IPS DF 19.7 (cell line): Measurements from ENCODE around the gene PSMC5.
"Not testable (repeated sequence)": the region's sequence is repeated elsewhere in the genome, so short reads cannot be mapped to it uniquely, and the experiment has no call there.

ENCODE experiments used
- DNase-seq: peaks from one replicate; pipeline ENCODE4 v3.0.0-alpha.2; 2013; ENCODE audit warnings: low read depth, low spot score

PSMC5 gene

DNA sequence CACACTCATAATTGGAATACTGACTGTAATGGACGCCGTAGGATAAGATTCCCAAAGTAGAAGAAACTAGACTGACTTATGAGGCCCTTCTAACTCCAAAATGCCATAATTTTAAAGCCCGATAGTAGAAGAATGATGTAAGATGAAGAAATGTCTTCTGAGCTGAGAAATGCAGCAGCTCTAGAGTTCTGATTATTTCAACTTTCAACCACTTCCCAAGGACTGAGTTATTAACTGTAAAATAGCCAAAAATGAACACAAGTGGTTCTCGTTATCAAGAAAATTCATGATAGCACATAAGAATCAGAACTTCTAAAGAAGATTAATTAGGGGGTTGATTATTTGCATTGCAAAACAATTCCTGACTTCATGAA, 43.0 kb downstream of the PSMC5 start:
- DNase-seq: not testable (repeated sequence)

DNA sequence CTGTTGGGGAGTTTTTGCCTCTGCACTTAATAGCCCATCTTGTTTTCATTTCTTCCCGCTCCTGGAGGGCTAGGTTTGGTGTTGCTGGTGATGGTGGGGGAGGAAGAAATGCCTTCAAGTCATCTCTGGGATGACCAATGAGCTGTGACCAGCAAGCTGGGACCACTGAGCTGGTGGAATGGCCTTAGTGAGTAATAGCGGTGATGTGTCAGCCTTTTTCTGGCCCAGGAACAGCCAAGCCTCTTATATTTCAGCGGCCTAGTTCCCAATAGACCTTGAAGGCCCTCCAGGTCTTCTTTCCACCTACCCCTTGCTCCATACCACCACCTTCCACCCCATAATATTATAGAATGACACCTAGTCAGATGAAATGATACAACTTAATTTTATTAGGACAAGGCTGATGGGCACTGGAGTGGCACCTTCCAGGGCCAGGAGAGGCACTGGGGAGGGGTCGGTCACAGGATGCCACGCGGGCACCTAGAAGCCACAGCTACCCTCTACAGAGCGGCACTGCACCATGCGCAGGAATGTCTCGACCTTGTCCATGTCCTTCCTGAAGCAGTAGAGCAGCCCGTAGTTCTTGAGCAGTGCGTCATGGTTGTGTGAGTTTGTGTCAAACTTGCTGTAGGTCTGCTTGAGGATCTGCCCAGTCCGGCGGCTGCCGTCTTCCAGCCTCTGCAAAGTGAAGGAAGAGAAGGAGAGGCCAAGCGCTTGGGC, 44.6 kb downstream of the PSMC5 start:
- DNase-seq: not testable (repeated sequence)

DNA sequence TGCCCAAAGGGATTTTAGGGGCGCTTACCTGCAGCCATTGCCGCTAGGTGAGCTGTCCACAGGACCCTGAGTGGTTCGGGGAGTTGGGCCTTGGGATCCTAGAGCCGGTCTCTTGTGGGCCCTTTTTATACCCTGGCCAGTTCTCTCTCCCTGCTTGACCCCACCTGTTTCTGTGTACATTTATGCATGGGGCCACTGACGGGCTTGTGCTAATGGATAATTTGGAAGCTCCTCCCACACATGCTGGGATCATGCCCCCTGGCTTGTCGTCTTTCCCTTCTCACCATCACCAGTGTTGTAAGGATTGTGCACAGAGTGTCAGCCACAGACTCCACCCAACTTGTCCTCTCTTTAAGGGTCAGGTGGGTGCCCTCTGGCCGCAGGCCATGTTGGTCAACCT, 46.3 kb downstream of the PSMC5 start, which contains the start of gene CSH2:
TSS of gene CSH2 (minus strand) at position 101 of the 400 bp plus-strand sequence. CDS start at position 38, 63 bp downstream.
- not testable (repeated sequence) for DNase-seq

DNA sequence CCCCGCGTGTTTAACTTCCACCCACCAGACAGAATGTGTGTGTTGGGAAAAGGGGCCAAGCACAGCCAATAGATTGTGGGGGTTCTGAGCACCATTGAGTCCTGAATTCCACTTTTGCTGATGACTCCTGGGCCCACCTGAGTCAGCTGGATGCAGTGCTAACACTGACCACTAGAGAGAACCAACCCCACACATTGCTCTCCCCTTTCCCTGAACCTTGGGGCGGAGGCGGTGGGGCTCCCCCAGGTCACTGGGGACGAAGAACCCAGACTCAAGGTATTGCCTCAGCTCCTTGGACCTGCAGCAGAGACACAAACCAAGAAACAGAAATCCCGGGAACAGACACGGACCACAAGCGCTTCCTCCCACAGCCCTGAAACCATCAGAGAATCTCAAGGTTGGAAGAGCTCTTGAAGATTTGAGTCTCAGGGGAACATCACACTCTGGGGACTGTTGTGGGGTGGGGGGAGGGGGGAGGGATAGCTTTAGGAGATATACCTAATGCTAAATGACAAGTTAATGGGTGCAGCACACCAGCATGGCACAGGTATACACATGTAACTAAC, 46.9 kb downstream of the PSMC5 start:
- DNase-seq: not testable (repeated sequence)

DNA sequence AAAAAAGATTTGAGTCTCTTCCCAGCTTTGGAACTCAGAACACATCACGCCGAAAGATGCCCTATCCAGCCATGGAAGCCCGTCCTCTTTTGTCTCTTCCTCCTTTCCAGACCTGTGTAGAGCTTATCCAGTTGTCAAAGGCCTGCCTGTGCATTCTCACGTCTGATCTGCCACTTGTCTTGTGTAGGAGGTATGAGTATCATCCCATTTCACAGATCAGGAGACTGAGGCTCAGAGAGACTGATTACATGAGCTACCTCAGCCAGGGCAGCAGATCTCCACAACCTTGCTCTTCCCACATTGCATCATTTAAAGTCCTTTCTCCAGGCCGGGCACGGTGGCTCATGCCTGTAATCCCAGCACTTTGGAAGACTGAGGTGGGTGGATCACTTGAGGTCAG, 47.5 kb downstream of the PSMC5 start:
- not testable (repeated sequence) for DNase-seq

DNA sequence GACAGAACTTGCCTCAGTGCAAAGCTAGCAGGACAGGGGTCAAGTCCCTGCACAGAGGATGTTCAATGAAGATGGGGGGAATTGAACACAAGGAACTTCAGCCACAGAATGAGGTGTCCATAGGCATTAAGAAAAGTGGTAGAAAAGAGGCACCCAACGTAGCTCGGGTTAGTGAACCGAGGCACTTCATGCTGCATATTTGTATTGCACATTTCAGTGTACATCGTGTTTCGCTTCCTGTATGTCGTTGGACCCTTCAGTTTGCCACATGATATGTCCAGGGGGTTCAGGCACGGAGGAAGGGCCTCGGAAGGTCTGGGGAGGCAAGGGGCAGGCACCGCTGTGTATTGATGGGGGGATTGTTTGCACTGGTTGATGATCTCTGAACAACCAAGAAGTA, 51.2 kb downstream of the PSMC5 start:
- DNase-seq: not testable (repeated sequence)

DNA sequence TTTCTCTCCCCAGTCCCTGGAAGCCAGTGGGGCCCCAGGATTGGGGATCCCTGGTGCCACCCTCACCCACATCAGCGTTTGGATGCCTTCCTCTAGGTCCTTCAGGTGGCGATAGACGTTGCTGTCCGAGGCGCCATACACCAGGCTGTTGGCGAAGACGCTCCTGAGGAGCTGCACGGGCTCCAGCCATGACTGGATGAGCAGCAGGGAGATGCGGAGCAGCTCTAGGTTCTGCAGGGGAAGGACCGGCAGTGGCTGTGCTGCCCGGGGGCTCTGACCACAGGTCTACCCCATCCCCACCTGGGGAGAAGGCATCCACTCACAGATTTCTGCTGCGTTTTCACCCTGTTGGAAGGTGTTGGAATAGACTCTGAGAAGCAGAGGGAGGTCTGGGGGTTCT, 53.5 kb downstream of the PSMC5 start:
- DNase-seq: no peak

DNA sequence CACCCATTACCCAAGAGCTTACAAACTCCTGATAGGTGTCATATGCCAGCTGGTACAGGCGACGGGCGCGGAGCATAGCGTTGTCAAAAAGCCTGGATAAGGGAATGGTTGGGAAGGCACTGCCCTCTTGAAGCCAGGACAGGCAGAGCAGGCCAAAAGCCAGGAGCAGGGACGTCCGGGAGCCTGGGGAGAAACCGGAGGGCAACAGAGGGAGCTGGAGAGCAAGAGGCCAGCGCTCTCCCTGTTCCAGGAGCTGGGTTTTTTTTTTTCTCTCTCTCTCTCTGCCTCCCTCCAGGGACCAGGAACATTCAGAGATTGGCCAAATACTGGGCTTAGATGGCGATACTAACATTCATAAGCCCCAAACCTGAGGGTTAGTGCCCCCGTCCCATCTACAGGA, 54.1 kb downstream of the PSMC5 start:
- not testable (repeated sequence) for DNase-seq
